ENCODE data around the gene C2CD4D. TPM values are rescaled to one million over a fixed set of nuclear protein-coding genes. Genes with fewer than 3 reads are reported as not detected.

Gene C2CD4D
- total RNA-seq, 1 experiment from 2014 or later: not detected

DNA sequence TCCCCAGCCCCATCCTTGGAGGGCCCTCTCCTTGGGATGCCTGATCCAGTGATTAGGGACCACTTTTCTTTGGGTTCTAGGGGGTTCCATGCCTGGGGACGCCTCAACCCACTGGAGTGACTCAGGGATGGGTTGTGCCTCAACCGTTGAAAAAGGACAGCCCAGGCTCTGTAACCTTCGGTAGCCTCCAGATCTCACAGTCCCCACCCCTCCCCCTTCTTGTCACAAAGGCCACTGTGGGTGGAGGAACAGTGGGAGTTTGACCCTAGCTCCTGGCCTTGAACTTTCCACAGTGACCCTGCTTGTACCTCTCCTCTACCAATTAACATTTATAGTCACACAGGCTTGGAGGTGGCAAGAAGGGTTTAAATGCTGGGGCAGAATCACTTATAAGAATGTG, 5.4 kb downstream of the C2CD4D start:
- DNase-seq (ENCODE audit: low read depth): no peak

GRCh38 chr1:151833172-151833900, 6.3 kb downstream of the C2CD4D start:
- DNase-seq (ENCODE audit: low read depth): no peak

DNA sequence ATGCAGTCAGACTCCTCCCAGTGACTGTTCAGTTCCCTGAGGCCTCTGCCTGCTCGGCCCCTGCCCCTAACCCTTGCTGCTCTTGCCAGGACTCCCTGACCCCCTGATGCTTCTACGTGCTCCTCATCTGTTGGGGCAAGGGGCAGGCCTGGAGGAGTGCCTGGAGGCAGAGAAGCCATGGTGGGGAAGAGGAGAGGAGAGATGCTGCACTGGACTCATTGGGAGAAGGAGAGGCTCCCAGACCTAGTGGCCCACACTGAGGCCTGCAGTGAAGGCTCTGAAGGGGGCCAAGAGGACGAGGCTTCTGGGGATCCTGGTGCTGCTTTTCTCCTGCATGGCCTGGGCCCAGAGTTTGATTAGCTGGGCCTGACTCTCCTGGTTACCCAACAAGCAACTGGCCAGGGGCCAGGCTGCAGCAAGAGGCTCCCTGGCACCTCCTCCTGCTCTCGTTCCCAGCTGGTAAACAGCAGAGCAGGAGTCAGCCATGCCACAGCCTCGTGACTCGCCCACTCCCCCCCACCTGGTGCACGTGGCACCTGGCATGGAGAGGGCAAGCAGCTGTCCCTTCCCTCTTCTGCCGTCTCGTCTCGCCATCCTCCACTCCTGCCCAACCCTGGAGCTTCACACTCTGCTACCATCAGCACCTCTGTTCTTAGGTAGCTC, 7.2 kb downstream of the C2CD4D start:
- DNase-seq (ENCODE audit: low read depth): peak; percentile 21

DNA sequence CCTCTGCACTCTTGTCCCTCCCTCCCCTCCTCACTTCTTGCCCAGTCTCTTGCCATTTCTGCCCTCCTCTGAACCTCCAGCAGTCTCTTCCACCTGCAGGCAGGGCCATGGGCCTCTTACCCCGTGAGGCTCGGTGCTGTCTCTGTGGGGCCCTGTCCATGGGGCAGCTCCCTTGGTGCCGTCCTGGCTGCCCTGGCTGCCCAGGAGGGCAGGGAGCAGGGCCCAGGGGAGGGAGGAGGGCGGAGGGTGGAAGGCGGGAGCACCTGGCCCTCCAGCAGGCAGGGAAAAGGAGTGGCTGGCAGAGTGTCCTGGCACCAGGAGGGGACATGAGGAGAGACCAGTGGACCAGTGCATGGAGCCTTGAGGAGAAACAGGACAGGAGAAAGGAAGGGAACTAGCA, 8.0 kb downstream of the C2CD4D start, which contains the start of gene RORC:
Gene RORC, minus strand, starts transcription at position 198 of the 400 bp plus-strand sequence. Its CDS starts 38 bp downstream, at position 160.
- no peak for DNase-seq (ENCODE audit: low read depth)

- no peak for DNase-seq (ENCODE audit: low read depth)
Observed at GRCh38 chr1:151831256-151831591, 8.4 kb downstream of the C2CD4D start.

DNA sequence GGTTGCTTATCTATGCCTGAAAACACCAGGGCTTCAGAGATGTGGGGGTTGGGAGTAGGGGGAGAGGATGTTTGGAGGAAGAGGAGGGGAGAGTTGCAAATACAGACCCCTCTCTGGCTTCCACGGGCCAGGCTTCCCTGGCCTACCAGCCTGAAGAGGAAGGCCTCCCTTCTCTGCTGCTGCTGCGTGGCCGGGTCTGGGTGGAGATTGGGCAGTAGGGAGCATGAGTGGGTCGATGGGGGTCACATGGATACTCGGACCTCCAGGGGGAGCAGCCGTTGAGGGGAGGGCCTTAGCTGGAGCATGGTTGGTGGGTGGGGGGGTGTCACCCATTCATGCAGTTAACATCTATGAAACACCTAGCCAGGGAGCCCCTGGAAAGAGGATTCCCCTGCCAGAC, 9.6 kb downstream of the C2CD4D start:
- DNase-seq (ENCODE audit: low read depth): no peak

DNA sequence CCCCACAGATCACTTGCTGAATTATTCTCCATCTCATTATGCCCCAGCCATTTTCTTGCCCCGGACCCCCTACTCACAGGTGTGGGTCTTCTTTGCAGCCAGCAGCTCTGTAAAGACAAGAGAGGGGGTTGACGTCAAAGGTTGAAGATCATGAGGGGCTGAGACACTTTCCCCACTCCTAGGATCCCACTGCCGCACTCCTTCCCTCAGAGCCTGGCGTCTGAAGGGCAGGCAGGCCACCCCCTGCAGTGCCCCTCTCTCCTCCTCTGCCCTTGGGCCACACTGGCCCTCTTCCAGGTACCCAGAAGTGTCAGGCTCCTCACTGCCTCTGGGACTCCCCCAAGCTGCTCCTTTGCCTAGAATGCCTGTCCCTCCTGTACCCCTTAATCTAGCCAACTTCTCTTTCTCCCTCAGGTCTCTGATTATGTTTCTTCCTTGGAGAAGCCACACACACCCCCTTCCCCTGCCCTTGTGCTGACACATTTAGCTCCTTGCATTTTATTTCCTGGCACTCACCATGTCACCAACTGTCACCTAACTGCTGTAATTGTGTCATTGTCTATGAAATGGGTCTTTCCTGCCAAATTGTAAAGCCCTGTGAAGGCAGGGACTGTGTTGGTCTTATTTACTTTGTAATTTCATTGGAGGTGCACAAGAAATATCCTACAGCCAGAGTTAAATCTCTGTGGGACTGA, 10.1 kb downstream of the C2CD4D start:
- no peak for DNase-seq (ENCODE audit: low read depth)

DNA sequence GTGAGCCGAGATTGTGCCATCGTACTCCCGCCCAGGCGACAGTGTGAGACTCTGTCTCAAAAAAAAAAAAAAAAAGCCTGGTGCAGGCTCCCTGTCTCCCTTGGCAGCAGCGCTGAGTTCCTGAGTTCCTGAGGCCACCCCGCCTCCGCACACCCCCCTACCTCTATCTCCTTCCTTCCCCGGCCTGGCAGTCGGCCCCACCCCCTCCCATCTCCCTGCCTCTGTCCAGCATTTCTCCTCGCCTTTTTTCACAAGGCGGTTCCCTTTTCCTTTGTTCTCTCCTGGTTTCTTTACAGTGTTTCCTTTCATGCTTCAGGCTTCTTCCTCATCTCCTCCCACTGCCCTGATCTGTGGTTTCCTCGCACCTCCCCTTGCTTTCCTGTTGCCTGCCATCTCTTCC, 10.7 kb downstream of the C2CD4D start:
- DNase-seq (ENCODE audit: low read depth): peak; percentile 74

GRCh38 chr1:151827853-151828252, 11.8 kb downstream of the C2CD4D start:
- no peak for DNase-seq (ENCODE audit: low read depth)

- no peak for DNase-seq (ENCODE audit: low read depth)
Observed at GRCh38 chr1:151825751-151826660, 13.6 kb downstream of the C2CD4D start.

GRCh38 chr1:151825204-151825603, 14.4 kb downstream of the C2CD4D start:
- DNase-seq (ENCODE audit: low read depth): no peak

- DNase-seq (ENCODE audit: low read depth): no peak
Observed at GRCh38 chr1:151823175-151823574, 16.4 kb downstream of the C2CD4D start.

GRCh38 chr1:151822404-151822803, 17.2 kb downstream of the C2CD4D start:
- peak; percentile 23 for DNase-seq (ENCODE audit: low read depth)

DNA sequence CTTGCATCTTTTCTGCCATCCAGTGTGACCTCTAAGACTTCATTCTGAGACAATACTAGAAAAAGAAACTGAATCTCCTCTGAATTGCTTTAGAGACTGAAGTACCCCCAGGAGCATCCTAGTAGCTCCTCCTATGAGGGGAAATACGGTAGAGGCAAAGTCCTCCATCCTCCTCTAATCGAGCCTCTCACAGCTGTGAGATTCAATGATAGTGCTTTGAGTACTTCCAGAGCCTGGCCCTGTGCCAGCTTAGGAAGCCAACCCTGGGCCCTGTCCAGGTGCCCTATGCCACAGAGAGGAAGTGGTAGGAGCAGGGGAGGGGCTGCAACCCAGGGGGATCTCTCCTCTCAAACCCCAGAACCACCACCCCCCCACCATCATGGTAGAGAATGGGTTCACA, 18.7 kb downstream of the C2CD4D start:
- DNase-seq (ENCODE audit: low read depth): no peak

DNA sequence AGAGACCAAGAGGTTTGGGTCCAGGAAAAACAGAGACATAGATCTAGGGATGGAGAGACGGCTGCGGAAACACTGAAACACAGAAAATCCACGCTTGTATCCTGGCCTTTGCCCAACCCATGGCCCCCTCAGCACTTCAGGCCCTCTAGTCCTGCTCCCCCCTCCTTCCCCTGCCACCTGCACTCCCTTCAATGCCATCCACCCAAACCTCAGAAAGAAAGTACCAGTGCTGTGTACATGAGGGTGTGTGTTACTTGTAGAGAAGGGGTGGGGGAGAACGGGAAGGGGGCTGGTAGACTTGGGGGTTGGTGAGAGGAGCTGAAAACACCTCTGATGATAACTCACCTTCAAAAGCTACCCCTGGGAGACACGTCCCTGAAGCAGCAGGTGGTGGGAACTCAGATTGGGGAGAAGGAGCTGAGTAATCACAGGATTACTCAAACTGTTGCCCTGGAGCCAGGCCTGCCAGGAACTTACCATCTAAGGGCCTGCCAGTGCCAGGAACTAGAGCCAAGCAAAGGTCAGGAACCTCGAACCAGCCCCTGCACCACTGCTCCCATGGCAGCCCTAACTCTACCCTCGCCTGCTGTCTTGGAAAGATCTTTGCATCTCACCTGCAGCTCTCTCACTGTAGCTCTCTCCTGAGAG, 19.5 kb downstream of the C2CD4D start:
- peak; percentile 19 for DNase-seq (ENCODE audit: low read depth)

GRCh38 chr1:151819227-151819835, 20.3 kb downstream of the C2CD4D start:
- DNase-seq (ENCODE audit: low read depth): no peak

DNA sequence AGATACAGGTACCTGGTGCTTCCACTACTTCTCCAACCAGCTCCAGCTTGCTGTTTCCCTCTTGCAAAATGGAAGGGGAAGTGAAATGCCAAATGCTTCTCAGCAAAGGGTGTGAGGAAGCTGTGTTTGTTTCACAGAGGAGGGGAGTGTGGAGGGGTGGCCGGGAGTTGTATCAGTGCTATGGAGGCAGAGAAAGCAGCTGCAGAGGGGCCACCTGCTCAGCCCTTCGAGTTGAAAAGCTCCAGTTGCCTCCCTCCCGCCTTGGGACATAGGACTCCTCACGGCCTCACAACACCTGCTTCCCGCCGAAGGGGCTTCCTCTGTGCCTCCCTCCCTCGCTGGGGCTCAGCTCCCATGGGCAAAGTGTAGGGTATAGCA, 22.3 kb downstream of the C2CD4D start:
- no peak for DNase-seq (ENCODE audit: low read depth)

GRCh38 chr1:151816548-151817352, 22.9 kb downstream of the C2CD4D start:
- DNase-seq (ENCODE audit: low read depth): no peak

DNA sequence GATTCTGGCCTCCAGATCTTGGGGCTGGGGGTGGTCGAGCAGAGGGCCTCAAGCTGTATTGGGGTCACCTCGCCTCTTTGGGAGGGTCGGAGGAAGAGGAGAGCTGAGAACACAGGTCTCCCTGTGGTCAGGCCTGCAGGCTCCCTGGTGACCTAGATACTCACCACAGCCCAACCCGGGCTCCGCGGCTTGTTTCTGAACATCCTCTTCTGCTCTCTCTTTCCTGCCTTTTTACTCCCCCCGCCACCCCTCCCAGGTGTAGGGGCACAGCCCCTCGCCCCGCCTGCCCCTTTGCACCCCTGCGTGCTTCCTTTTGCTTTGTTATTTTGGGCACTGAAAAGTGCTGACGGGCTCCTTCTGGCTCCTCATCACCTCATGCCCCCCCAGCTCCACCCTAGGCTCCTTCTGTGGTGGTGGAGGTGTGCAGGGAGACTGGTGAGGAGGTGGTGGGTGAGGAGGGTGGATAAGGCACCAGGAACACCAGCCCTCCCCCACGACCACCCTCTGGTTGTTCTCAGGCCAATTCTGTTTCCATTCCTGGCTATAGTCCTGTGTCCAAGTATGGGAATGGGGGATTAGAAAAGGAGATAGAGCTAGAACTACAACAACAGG, 23.8 kb downstream of the C2CD4D start:
- no peak for DNase-seq (ENCODE audit: low read depth)

All from Daoy (cell line).